Type B pancreatic cell (in vitro differentiated cells): ENCODE results near the gene CFAP74. TPM values are rescaled to one million over a fixed set of nuclear protein-coding genes. Genes with fewer than 3 reads are reported as not detected.

Experiments used
- DNase-seq: peaks from one replicate; pipeline ENCODE4 v3.0.0; 2021; ENCODE audit warnings: mixed read lengths; ENCODE audit not compliant: unreplicated experiment; ENCODE audit errors: extremely low spot score
- H3K27ac Mint-ChIP-seq: 2 replicates; pipeline ENCODE4 v1.8.0; 2021; ENCODE audit warnings: mild to moderate bottlenecking, mixed read lengths
- H3K27me3 Mint-ChIP-seq: 2 replicates; pipeline ENCODE4 v1.8.0; 2021; ENCODE audit warnings: mixed read lengths
- H3K36me3 Mint-ChIP-seq: 2 replicates; pipeline ENCODE4 v1.8.0; 2021; ENCODE audit warnings: mixed read lengths
- H3K4me1 Mint-ChIP-seq: one replicate; pipeline ENCODE4 v1.8.0; 2021; ENCODE audit warnings: mixed read lengths; ENCODE audit not compliant: unreplicated experiment
- H3K4me3 Mint-ChIP-seq: 2 replicates; pipeline ENCODE4 v1.8.0; 2021; ENCODE audit warnings: mild to moderate bottlenecking, mixed read lengths
- H3K9me3 Mint-ChIP-seq: 2 replicates; pipeline ENCODE4 v1.8.0; 2021; ENCODE audit warnings: mixed read lengths
- total RNA-seq: library from RNA; stranded (reverse); gene quantifications from 2 replicates; pipeline ENCODE4 v1.2.1, GENCODE V29; 2021; ENCODE audit warnings: low replicate concordance
- TF ChIP-seq, protein P1 (sequence below): fragments of 200-600 bp; sonication (generic); conservative IDR thresholded peaks from 2 replicates; pipeline ENCODE4 v1.5.0; 2021; ENCODE audit warnings: antibody characterized with exemption, mild to moderate bottlenecking

The CFAP74 gene
- total RNA-seq, 1 donor from 2014 or later: 1.5 TPM

DNA sequence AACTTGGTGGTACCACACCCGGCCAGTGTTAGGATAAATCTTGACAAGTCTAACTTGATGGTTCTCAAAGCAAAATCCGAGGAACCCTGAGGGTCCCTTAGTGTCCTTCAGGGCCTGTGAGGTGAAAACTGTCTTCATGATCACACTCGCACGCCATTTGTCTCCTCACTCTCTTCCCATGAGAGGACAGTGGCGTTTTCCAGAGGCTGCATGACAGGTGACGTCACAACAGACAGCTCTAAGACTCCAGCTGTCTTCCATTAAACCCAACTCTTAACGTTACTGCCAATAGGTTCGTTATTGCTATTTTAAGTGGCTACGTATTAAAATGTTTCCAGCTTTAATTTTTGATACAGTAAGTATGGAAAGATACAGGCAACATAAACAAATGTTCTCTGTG lies 13.8 kb downstream of the CFAP74 start:
- no peak for DNase-seq
- H3K27me3 Mint-ChIP-seq: peaks cover 6% of the 10 kb centered on the region
- no peaks in the 10 kb centered on the region for H3K9me3 Mint-ChIP-seq
- TF ChIP-seq, protein P1, sequence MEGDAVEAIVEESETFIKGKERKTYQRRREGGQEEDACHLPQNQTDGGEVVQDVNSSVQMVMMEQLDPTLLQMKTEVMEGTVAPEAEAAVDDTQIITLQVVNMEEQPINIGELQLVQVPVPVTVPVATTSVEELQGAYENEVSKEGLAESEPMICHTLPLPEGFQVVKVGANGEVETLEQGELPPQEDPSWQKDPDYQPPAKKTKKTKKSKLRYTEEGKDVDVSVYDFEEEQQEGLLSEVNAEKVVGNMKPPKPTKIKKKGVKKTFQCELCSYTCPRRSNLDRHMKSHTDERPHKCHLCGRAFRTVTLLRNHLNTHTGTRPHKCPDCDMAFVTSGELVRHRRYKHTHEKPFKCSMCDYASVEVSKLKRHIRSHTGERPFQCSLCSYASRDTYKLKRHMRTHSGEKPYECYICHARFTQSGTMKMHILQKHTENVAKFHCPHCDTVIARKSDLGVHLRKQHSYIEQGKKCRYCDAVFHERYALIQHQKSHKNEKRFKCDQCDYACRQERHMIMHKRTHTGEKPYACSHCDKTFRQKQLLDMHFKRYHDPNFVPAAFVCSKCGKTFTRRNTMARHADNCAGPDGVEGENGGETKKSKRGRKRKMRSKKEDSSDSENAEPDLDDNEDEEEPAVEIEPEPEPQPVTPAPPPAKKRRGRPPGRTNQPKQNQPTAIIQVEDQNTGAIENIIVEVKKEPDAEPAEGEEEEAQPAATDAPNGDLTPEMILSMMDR: no peak
- peak overlapping the region; percentile 10 for H3K27ac Mint-ChIP-seq
- no peaks in the 10 kb centered on the region for H3K36me3 Mint-ChIP-seq
- H3K4me1 Mint-ChIP-seq: peaks cover 21% of the 10 kb centered on the region
- no peak overlapping the region for H3K4me3 Mint-ChIP-seq

DNA sequence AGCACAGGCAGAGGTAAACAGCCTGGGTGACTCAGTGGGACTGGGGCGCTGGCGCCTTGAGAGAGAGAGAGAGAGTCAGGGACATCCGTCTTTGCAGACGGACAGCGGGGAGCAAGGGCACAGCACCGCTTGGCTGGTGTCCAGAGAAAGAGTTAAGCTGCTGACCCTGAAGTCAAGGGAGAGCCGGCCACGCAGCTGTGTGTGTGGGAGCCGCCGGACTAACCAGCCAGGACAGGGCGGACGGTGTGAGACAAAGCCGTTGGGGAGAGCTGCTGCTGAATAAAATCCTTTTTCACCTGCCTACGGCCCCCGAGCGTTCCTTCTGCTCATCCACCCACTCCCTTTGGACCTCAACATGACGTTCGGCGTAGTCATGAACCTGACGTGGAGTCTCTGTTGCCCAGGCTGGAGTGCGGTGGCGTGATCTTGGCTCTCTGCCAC lies 14.5 kb downstream of the CFAP74 start:
- no peaks in the 10 kb centered on the region for H3K9me3 Mint-ChIP-seq
- H3K4me1 Mint-ChIP-seq: peaks cover 17% of the 10 kb centered on the region
- no peak for DNase-seq
- peak overlapping the region; percentile 84 for H3K27ac Mint-ChIP-seq
- TF ChIP-seq, protein P1: no peak
- no peaks in the 10 kb centered on the region for H3K36me3 Mint-ChIP-seq
- peak overlapping the region; percentile 20 for H3K4me3 Mint-ChIP-seq
- H3K27me3 Mint-ChIP-seq: peaks cover 3% of the 10 kb centered on the region

DNA sequence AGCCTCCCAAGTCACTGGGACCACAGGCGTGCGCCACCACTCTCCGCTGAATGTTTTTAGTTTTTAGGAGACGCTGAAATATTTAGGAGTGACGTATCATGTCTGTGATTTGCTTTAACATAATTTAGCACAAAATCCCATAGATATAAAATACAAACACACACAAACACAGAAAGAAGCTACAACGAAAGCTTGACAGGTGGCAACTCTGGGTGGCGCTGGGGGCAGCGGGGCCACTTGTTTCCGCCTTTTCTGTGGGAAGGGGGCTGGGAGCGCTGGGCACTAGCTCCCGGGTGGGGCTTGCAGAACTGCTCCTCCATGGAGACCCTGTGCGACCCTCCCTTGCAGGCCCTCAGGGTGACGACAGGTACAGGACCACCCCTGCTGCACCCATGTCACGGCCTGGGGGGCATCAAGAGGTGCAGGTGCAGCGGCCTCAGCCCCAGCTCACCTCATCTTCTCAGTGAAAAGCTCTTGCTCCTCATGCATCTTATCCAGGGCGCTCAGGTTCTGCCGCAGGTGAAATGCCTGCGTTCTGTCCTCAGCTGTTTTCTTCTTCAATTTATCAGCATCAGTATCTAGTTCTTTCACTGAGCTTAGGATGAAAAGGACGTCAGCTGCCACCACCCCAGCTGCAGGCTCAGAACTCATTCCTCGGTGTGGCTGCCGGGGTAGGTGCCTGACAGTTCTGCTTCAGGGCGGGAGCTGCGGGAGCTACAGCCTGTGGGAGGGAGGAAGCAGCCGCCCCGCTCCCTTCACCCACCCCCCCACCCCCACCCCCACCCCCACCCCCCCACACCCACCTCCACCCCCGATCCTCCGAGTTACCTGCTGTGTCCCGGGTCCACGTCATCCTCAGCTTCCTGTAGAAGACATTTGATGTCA lies 15.3 kb downstream of the CFAP74 start:
- H3K4me1 Mint-ChIP-seq: peaks cover 17% of the 10 kb centered on the region
- H3K4me3 Mint-ChIP-seq: peak overlapping the region; percentile 30
- H3K36me3 Mint-ChIP-seq: no peaks in the 10 kb centered on the region
- TF ChIP-seq, protein P1: no peak
- peak overlapping the region; percentile 84 for H3K27ac Mint-ChIP-seq
- H3K27me3 Mint-ChIP-seq: peaks cover 3% of the 10 kb centered on the region
- no peak for DNase-seq
- H3K9me3 Mint-ChIP-seq: no peaks in the 10 kb centered on the region

DNA sequence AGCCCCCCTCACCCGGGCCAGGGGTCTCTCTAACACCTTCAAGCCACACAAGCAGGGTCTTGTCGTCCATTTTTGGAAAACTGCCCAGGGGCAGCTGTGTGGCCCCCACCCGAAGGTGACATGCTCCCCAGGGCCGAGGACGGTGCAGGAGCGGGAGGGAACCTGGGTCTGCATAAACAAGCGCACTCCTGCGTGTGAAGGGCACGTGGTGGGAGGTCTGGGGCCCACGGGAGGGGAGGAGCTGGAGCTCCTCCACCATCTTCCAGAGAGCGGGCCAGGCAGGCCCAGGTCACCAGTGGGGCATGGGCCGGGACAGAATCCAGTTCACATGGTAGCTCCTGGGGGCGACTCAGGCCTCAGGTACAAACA lies 16.5 kb downstream of the CFAP74 start:
- H3K36me3 Mint-ChIP-seq: no peaks in the 10 kb centered on the region
- no peak for DNase-seq
- H3K27me3 Mint-ChIP-seq: peaks cover 3% of the 10 kb centered on the region
- peaks cover 17% of the 10 kb centered on the region for H3K4me1 Mint-ChIP-seq
- TF ChIP-seq, protein P1: no peak
- no peak overlapping the region for H3K4me3 Mint-ChIP-seq
- no peaks in the 10 kb centered on the region for H3K9me3 Mint-ChIP-seq
- no peak overlapping the region for H3K27ac Mint-ChIP-seq

DNA sequence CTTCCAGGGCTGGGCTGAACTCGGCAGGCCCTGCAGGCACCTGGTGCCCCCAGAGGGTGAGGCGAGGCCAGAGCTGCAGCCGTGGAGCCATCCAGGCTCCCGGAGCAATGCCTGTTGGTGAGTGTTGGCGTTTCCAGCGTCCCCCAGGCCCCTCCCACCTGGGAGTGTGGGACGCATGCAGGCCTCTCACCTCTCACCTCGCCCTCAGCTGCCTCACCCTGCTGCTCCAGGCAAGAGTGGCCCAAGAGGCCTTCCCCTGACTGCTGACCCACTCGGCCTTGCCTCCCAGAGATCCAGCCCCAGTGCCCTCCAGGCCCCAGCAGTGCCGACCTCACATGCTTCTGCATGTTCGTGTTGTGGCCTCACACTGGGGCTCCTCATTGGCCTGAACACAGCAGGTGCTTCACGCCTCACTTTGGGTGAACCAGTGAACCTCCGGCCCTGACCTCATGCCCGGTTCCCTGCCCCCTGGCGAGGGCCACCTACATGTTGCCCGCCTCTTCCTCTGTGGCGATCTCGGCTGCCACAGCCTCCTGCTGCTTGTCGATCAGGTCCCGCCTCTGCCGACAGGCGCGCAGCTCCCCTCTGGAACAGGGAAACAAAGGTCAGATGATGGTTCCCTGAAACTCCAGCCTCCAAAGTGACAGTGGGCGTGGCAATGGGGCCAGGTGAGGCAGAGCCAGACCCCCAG lies 17.0 kb downstream of the CFAP74 start:
- TF ChIP-seq, protein P1: no peak
- Mint-ChIP-seq H3K4me3 (no peak overlapping the region), H3K27ac (no peak overlapping the region), H3K4me1 (peaks cover 17% of the 10 kb centered on the region), H3K9me3 (no peaks in the 10 kb centered on the region), H3K27me3 (peaks cover 3% of the 10 kb centered on the region), H3K36me3 (no peaks in the 10 kb centered on the region)
- no peak for DNase-seq
